DMS53 (cell line): ENCODE results near the gene TGFBR3L.

ENCODE experiments used
- DNase-seq: peaks from one replicate; lab custom pipeline; 2025; lab: John Stamatoyannopoulos, UW

TGFBR3L gene

GRCh38 chr19:7904074-7905020 lies 10.3 kb upstream of the TGFBR3L start:
- DNase-seq: peak; percentile 65

GRCh38 chr19:7905268-7905667 lies 9.4 kb upstream of the TGFBR3L start:
- no peak for DNase-seq

GRCh38 chr19:7905859-7906258 lies 8.8 kb upstream of the TGFBR3L start:
- no peak for DNase-seq

- no peak for DNase-seq
Measured at GRCh38 chr19:7907122-7907521, 7.5 kb upstream of the TGFBR3L start.

- no peak for DNase-seq
Measured at GRCh38 chr19:7907544-7907943, 7.1 kb upstream of the TGFBR3L start.

GRCh38 chr19:7908078-7908699 lies 6.4 kb upstream of the TGFBR3L start:
- DNase-seq: no peak

- DNase-seq: no peak
Measured at GRCh38 chr19:7908742-7909461, 5.7 kb upstream of the TGFBR3L start.

GRCh38 chr19:7909471-7910067 lies 5.1 kb upstream of the TGFBR3L start:
- DNase-seq: no peak

- no peak for DNase-seq
Measured at GRCh38 chr19:7910321-7911161, 4.1 kb upstream of the TGFBR3L start.

- DNase-seq: no peak
Measured at GRCh38 chr19:7911508-7912143, 3.0 kb upstream of the TGFBR3L start.

- no peak for DNase-seq
Measured at GRCh38 chr19:7912144-7912696, 2.4 kb upstream of the TGFBR3L start.

- DNase-seq: no peak
Measured at GRCh38 chr19:7912697-7913564, 1.7 kb upstream of the TGFBR3L start.

- DNase-seq: no peak
Measured at GRCh38 chr19:7913652-7914051, 978 bp upstream of the TGFBR3L start.

- no peak for DNase-seq
Measured at GRCh38 chr19:7914099-7914498, 531 bp upstream of the TGFBR3L start.

- DNase-seq: peak; percentile 33
Measured at GRCh38 chr19:7915250-7916102, 846 bp downstream of the TGFBR3L start.

GRCh38 chr19:7916103-7916954 lies 1.7 kb downstream of the TGFBR3L start:
- DNase-seq: peak; percentile 72

- peak; percentile 55 for DNase-seq
Measured at GRCh38 chr19:7916955-7917266, 2.3 kb downstream of the TGFBR3L start.
